ENCODE data around the gene CNP.
"Not testable (repeated sequence)": the region's sequence is repeated elsewhere in the genome, so short reads cannot be mapped to it uniquely, and the experiment has no call there.

The CNP gene

DNA sequence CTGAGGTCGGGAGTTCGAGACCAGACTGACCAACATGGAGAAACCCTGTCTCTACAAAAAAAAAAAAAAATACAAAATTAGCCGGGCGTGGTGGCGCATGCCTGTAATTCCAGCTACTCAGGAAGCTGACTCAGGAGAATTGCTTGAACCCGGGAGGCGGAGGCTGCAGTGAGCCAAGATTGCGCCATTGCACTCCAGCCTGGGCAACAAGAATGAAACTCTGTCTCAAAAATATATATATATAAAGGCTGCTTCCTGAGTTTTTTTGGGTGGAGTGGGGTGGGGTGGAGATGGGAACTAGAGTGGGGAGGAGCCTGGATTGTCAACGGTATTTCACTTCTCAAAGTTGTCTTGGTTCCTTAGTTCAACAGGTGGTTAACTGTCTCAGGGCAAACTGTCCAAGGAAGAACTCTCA is 43.7 kb downstream of the CNP start:
- DNase-seq = peak in 1 of 2 donors; percentile 36

DNA sequence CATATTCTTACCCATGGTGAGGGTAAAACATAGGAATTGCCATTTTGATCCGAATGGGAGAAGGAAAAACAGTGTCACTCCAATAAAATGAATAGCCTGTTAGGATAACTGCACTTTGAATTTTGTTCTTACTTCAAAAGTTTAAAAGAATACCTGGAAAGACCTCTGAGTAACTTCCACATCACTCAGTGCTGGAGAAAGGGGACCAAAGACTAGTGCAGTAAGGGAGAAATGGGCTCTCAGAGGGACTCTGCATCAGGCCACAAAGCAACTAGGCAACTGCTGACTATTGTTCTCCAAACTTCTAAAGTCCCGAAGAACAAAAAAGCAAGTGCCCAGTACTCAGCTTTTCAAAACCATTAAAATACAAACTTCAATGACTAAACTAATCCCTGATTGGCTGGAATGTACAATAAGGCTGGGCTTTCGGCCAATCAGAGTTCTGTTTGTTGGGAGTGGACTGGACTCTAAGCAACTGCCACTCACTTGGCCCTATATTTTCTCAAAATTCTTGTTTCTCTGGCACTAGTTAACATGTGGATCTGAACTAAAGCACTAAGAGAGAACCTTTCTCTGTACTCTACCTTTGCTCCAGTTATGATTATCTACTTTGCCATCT is 44.4 kb downstream of the CNP start:
- peak; percentile 15 to 21 for DNase-seq

DNA sequence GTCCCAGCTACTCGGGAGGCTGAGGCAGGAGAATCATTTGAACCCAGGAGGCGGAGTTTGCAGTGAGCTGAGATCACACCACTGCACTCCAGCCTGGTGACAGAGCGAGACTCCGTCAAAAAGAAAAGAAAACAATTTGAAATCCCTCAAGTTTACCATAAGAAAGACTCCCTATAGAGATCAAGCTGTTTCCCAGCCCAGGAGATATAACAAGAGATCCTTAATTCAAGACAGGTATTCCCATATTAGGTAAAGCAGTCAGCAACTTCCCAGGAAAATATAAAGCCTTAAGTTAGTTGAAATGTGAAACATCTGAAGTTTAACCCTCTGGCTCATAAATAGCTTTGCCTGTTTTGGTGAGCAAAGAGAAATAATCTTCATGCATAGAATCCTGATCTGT is 45.8 kb downstream of the CNP start:
- DNase-seq = not testable (repeated sequence)

DNA sequence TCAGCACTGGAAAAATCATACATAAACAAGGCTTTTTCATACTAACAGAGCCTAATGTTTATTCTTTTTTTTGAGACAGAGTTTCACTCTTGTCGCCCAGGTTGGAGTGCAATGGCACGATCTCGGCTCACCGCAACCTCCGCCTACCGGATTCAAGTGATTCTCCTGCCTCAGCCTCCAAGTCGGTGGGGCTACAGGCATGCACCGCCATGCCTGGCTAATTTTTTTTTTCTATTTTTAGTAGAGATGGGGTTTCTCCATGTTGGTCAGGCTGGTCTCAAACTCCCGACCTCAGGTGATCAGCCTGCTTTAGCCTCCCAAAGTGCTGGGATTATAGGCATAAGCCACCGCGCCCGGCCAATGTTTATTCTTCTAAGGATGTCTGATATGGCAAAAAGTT is 47.1 kb downstream of the CNP start:
- DNase-seq = not testable (repeated sequence)

DNA sequence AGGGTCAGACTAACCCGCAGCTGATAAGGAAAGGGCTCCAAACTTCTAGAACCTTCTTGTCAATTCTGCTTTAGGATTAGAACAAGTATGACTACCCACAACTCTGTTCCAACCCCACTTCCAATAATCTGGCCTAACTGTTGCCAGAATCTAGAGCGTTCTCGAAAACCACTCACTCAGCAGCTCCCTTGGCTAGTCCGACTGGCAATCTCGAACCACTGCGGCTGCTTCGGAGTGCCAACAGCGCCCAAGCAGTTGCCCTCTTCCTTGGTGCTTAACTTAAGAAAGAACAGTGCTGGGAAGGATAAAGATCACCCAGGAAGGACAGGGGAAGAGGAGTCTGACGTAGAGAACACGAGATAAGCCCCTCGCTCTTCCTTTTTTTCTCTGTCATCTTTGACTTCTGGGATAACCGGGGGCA is 49.8 kb downstream of the CNP start:
- peak; percentile 13 to 28 for DNase-seq

DNA sequence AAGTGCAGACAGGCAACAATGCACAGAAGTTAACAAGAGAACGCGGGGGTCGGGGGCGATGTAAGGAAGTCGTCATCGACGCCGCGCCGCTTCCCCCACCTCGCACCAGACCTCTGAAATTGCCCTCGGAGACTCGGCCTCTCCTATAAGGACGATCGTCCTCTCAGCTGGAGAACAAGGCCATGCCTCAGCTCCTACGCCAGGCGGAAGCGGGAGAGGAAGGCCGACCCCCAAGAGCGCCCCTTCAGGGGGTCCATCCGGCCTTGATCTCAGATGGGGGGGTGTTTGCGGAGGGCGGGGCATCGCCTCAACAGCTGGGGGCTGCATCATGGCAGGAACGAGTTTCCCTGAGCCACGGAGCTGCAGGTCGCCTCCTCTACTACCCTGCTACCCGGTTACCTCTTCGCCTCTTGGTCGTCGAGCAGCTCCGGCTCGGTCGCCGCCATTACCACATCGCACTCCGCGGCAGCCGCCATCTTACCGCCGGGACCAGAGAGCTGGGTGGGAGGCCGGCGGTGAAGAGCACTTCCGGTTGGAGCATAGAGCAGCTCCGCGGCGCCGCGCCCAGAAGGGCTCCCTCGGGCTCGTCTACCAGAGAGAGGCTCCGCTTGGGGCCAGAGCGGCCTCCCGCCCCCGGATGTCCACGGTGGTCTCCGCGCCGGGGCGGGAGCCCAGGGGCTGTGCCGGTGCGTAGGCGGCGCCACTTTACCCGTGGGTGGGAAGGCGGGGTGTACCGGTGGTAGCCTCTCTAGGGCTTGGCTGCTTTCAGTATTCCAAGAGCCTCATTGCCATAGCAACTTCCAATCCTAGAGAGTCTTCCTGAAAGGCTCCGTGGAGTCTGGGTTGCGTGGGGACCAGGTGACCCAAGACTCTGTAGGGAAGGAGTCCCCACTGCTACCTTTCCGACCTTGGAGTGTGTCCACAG is 50.6 kb downstream of the CNP start, which contains the start of gene DNAJC7:
Gene DNAJC7, minus strand, starts transcription at position 499 of the 925 bp plus-strand sequence. Its CDS starts 23 bp downstream, at position 476.
- DNase-seq = peak; percentile 92 to 93

DNA sequence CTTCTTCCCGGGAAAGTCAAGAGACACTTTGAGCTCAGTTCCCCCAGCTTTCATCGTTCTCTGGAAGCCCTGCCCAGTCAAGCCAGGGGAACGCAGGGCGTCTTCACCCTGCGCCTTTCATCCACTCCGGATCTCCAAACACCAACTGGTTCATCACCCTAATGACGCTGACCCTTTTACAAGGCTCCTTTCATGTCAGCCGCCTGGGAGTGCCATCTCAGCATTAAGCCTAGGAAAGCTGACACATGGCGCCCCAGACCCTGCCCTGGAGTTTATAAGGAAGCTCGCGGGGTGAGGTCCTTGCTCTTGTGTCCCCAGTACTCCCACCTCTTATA is 51.2 kb downstream of the CNP start:
- no peak for DNase-seq

DNA sequence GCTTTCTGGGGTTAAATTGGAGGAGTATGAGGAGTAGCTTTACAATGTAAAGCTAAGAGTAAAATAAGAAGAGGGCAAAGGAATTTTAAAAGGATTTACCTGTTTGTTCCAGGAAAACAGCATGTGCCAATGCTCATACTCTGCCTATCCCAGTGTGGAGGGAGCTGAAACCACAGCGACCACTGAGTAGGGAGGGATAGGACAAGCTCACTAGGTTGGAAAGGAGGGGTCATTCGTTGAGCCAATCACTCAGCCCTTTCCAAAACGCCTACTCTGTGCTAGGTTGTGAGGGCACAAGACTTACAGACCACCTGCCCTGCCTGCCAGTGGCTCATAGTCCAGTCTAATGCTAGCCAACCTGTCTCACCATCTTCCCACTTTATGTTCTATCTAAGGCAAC is 51.7 kb downstream of the CNP start:
- no peak for DNase-seq

DNA sequence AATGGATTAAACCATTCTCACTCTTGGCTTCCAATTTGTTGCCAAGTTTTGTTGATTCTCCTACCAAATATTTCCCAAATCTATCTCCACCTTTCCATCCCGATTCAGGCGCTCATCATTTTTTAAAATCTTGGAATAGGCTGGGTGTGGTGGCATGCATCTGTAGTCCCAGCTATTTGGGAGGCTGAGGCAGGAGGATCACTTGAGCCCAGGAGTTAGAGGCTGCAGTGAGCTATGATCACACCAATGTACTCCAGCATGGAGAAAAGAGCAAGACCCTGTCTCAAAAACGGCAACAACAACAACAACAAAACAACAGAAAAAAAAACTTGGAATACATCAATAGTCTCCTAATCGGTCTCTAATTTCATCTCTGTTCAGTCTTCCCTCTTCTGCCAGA is 52.4 kb downstream of the CNP start:
- no peak for DNase-seq

DNA sequence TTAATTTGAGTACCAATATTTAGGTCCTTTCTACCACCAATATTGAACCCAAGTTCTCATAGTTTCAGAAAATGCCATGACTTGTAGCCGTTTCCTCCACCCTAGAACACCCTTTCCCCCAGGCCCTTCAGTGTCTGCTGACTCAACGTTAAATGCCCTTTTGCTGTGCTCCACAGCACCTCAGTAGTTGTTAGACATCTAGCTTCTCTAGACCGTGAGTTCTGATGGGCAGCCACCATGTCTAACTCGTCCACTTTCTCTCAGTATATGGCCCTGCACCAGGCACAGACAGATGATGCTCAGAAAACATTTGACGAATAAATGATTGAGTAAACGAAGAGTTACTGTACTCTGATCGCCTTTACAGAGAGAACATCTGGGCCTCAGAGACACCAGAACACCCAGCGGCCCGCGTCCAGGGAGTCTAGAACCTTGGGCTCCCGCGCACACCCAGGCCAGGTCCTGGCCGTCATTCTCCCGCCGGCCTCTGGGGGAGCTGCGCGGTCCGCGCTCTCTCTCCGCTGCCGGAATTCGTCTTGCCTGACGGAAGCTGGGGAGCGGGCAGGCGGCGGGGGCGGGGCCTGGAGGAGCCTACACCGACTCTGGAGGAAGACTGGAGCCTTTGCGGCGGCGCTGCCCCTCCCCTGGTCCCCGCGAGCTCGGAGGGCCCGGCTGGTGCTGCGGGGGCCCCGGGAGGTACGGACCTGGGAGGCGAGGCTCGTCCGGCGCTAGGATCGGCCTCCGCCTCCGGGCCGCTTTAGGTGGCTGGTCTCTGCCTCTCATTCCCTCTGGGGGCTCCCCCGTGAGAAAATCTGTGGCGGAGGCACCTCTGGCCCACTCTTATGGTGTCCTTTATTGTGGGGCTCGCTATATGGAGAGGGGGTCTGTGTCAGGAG is 53.2 kb downstream of the CNP start, which contains the start of gene NKIRAS2:
Gene NKIRAS2, plus strand, starts transcription at position 582 of the 896 bp plus-strand sequence. CDS start 1,488 bp downstream, outside the sequence.
- DNase-seq = peak; percentile 93 to 94

DNA sequence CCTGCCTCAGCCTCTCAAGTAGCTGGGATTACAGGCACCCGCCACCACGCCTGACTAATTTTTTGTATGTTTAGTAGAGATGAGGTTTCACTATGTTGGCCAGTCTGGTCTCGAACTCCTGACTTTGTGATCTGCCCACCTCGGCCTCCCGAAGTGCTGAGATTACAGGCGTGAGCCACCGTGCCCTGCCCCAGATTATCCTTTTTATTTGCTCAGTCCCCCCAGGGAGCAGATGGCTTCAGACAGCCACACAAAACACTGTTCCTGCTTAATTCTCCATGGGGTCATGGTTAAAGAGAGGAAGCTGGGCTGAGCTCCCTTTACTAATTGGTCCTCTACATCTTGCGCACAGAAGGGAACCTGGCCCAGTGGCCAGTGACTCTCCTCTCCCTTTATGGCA is 54.2 kb downstream of the CNP start:
- not testable (repeated sequence) for DNase-seq

DNA sequence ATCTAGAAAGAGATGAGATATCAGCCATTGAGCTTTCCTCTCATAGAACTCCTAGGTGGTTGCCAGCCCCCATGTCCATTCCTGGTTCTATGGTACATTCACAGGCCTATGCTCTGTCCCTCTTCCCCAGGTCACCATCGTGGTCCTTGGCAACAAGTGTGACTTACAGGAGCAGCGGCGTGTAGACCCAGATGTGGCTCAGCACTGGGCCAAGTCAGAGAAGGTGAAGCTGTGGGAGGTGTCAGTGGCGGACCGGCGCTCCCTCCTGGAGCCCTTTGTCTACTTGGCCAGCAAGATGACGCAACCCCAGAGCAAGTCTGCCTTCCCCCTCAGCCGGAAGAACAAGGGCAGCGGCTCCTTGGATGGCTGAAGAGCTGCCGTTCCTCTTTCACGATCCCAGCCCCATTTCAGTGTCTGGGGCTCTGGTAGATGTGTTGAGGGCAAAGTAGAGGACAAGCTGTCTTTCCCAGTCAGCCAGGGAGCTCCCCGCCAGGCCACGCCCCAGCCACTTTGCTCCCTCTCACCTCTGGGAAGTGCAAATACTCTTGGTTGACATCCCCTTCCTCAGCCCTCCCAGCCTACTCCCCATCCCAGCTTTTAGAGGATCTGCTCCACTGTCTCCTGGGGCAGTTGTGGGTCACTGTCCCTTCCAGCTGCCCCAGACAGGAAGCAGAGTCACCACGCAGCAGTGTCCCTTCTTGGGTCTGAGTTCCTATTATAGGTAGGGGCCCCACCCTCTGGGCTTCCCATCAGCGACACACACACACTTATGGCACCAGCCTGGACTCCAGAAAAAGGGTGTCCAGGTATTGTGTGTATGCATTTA is 57.1 kb downstream of the CNP start:
- DNase-seq = peak; percentile 17 to 63

DNA sequence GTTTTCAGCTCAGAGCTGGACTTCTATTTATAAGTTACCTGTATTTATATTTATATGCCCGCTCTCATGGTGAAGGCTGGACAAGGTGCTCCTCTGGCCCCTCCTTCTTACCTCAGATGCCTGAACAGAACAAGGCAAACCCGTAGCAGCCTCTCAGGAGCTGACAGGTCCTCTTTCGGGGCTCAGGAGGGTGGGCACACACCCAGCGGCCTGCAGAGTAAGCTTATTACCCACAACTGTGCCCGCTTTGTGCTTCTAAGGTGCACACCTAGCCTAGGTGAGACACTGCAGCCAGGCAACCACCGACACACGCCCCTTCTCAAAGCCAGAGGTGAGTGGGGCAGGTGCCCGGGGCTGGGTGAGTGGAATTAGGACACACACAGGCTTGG is 58.6 kb downstream of the CNP start:
- DNase-seq = no peak

DNA sequence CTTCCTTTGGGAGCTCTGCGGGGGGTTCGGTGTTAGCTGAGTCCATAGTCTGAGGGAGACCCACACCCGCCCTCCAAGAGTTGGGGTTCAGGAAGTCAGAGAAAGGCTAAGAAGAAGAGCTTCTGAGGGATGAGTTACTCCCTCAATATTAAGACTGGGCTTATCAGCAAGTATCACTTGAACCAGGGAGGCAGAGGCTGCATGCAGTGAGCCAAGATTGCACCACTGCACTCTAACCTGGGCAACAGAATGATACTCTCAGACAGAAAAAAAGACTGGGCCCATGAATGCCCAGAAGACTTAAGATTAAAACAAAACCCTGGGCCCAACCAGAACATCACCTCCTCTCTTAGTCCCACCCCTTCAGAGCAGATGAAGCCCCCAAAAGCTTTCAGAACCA is 59.3 kb downstream of the CNP start:
- DNase-seq = no peak

DNA sequence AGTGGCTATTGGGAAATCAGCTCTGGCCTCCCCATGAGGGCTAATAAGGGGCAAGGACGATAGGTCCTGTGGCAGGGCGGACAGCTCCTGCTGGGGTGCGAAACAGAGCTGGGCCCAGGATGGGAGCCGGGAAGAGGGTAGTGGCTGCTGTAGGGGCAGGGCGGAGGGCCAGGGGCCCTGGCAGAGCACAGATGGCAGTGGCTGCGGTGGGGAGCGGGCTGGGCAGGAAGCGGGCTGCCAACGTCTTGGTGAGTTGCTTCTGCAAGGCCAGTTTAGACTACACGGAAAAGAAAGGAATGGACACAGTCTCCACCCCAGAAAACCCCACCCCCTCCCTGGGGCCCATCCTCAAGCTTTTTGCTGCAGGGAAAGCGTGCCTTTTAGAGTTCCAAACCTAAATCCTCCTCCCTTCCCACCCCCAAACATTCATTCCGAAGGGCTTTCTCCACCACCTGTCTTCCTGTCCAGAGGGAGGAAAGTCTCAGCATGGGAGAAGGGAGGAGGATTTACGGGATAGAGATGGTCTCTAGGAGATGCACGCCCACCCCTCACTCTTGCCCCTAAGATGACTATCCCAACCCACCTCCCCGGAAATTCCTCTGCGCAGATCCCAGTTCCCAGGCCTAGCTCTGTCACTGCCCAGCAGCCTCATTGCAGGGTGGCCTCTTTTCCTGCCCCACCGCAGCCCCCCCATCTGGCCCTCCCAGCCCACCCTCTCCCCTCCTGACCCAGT is 60.4 kb downstream of the CNP start:
- no peak for DNase-seq

All from CD4-positive, alpha-beta T cell treated with Interleukin-1 beta for 1 hour (primary cell).